Keratinocyte (primary cell): ENCODE results near the gene OR51S1. TPM values are rescaled to one million over a fixed set of nuclear protein-coding genes. Genes with fewer than 3 reads are reported as not detected.

ENCODE experiments used
- DNase-seq: peaks from one replicate; pipeline ENCODE4 v3.0.0-alpha.2; 2011; ENCODE audit warnings: low read depth, missing footprints, low spot score
- FAIRE-seq: peaks from 2 replicates; lab custom pipeline; 2011; peaks lifted over from hg19 to GRCh38; lab: Jason Lieb, UNC
- H2AFZ ChIP-seq: 2 replicates; pipeline ENCODE4 v1.6.0; 2012; ENCODE audit warnings: low read length, control low read depth, inconsistent platforms; ENCODE audit not compliant: control insufficient read depth
- H3K27ac ChIP-seq: 2 replicates; pipeline ENCODE4 v1.5.1; 2011; ENCODE audit warnings: low read length; ENCODE audit not compliant: control insufficient read depth, insufficient read depth
- H3K27me3 ChIP-seq: 3 replicates; pipeline ENCODE4 v1.6.0; 2011; ENCODE audit warnings: low read length; ENCODE audit not compliant: control insufficient read depth, insufficient read depth; ENCODE audit errors: extremely low read depth
- H3K36me3 ChIP-seq, 2 experiments: 2 replicates in 1 of 2; 3 replicates in 1 of 2; pipeline ENCODE4 v1.5.1; 2011; ENCODE audit warnings: low read length in 2 of 2, mild to moderate bottlenecking in 1 of 2; ENCODE audit not compliant: control insufficient read depth in 2 of 2, insufficient read depth in 2 of 2; ENCODE audit errors: extremely low read depth in 1 of 2
- H3K4me1 ChIP-seq: 3 replicates; pipeline ENCODE4 v1.5.1; 2011; ENCODE audit warnings: low read length; ENCODE audit not compliant: control insufficient read depth, insufficient read depth; ENCODE audit errors: extremely low read depth
- H3K4me2 ChIP-seq: 3 replicates; pipeline ENCODE4 v1.6.0; 2011; ENCODE audit warnings: low read depth, low read length; ENCODE audit not compliant: control insufficient read depth, insufficient read depth; ENCODE audit errors: extremely low read depth
- H3K4me3 ChIP-seq, 3 experiments: fragments of 200-600 bp in 1 of 3; sonication (generic) in 1 of 3; 2 replicates in 2 of 3; 3 replicates in 1 of 3; pipeline ENCODE4 v1.5.1; 2011 to 2016; ENCODE audit warnings: low read length in 3 of 3, mild to moderate bottlenecking in 3 of 3, control low read depth in 2 of 3, inconsistent platforms in 1 of 3, low read depth in 1 of 3, mixed read lengths in 1 of 3, mixed run types in 1 of 3, moderate library complexity in 1 of 3; ENCODE audit not compliant: control insufficient read depth in 2 of 3, insufficient read depth in 2 of 3; ENCODE audit errors: extremely low read depth in 1 of 3
- H3K79me2 ChIP-seq: 2 replicates; pipeline ENCODE4 v1.6.0; 2012; ENCODE audit warnings: low read length; ENCODE audit not compliant: control insufficient read depth, insufficient read depth
- H3K9ac ChIP-seq: 3 replicates; pipeline ENCODE4 v1.6.0; 2011; ENCODE audit warnings: low read length; ENCODE audit not compliant: control insufficient read depth, insufficient read depth; ENCODE audit errors: extremely low read depth
- H3K9me1 ChIP-seq: 3 replicates; pipeline ENCODE4 v1.6.0; 2011; ENCODE audit warnings: low read length; ENCODE audit not compliant: control insufficient read depth, insufficient read depth; ENCODE audit errors: extremely low read depth
- H3K9me3 ChIP-seq: 2 replicates; pipeline ENCODE4 v1.5.1; 2012; ENCODE audit warnings: low read depth, low read length; ENCODE audit not compliant: control insufficient read depth
- H4K20me1 ChIP-seq: 3 replicates; pipeline ENCODE4 v1.6.0; 2011; ENCODE audit warnings: low read length; ENCODE audit not compliant: control insufficient read depth, insufficient read depth; ENCODE audit errors: extremely low read depth
- EZH2 ChIP-seq: IDR thresholded peaks from one replicate; pipeline ENCODE4 v1.6.1; 2012; ENCODE audit warnings: inconsistent platforms, mild to moderate bottlenecking, low read length, moderate library complexity
- dilution Hi-C: fragments of 300-500 bp; cut with MboI; formaldehyde crosslinking; loops from one replicate; pipeline ENCODE4 v1.7.0; 2020; ENCODE audit warnings: low sequenced_read_pairs; ENCODE audit not compliant: extremely low pct_ligation_motif_present
- polyA plus RNA-seq, 5 experiments: library from polyadenylated mRNA; depleted of rRNA in 3 of 5; stranded (reverse) in 3 of 5; stranded (forward) in 1 of 5; unstranded in 1 of 5; fragments of >200 nt; gene quantifications; 1 replicate in 1 of 5; 2 replicates in 3 of 5; 3 replicates in 1 of 5; pipeline versions ENCODE4 v1.2.1 to v1.2.3, GENCODE V29; 2011 to 2012; ENCODE audit warnings: missing spikeins in 2 of 5, low read depth in 1 of 5, low replicate concordance in 1 of 5
- TF ChIP-seq, protein P1 (sequence below), 3 experiments: IDR thresholded peaks in 1 of 3; conservative IDR thresholded peaks in 1 of 3; optimal IDR thresholded peaks in 1 of 3; 2 replicates in 2 of 3; 3 replicates in 1 of 3; pipeline versions ENCODE3 to v1.5.1; 2011; ENCODE audit warnings: low read length in 3 of 3, mild to moderate bottlenecking in 3 of 3, moderate library complexity in 2 of 3, control low read depth in 1 of 3, inconsistent platforms in 1 of 3; ENCODE audit not compliant: insufficient read depth in 2 of 3; ENCODE audit errors: extremely low read depth in 1 of 3

The OR51S1 gene
- polyA plus RNA-seq, 1 donor (not counting 4 experiments of a cell fraction or from before 2014, with no cell fraction given): not detected

DNA sequence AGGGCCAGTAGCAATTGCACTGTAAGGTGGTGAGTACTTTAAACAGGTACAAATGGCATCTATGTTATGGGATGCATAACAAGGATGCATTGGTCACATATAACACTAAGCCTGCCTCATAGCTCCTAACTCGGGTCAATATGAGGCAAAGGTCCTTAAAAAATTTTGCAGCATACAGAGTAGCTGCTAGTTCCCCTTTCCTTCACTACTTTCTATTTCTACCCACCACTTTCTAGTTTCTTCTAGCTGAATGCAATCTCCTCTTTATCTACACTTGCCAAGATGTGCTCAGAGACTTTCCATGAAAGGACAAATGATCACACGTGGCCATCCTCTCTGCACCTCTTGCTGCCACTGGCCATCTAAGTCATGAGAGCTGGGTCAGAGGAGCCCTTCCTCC is 18.1 kb downstream of the OR51S1 start:
- no peaks in the 10 kb centered on the region for H3K9me1 ChIP-seq
- no peak for FAIRE-seq
- no peak overlapping the region for H3K4me2 ChIP-seq
- dilution Hi-C loops: no loop called here
- H3K4me1 ChIP-seq: no peaks in the 10 kb centered on the region
- no peaks in the 10 kb centered on the region for H4K20me1 ChIP-seq
- H3K9me3 ChIP-seq: no peaks in the 10 kb centered on the region
- TF ChIP-seq EZH2: no peak
- TF ChIP-seq, protein P1, sequence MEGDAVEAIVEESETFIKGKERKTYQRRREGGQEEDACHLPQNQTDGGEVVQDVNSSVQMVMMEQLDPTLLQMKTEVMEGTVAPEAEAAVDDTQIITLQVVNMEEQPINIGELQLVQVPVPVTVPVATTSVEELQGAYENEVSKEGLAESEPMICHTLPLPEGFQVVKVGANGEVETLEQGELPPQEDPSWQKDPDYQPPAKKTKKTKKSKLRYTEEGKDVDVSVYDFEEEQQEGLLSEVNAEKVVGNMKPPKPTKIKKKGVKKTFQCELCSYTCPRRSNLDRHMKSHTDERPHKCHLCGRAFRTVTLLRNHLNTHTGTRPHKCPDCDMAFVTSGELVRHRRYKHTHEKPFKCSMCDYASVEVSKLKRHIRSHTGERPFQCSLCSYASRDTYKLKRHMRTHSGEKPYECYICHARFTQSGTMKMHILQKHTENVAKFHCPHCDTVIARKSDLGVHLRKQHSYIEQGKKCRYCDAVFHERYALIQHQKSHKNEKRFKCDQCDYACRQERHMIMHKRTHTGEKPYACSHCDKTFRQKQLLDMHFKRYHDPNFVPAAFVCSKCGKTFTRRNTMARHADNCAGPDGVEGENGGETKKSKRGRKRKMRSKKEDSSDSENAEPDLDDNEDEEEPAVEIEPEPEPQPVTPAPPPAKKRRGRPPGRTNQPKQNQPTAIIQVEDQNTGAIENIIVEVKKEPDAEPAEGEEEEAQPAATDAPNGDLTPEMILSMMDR (optimal IDR thresholded peaks at IDR 0.05 in 1 of 3, IDR thresholded peaks at IDR 0.05 in 1 of 3, conservative IDR thresholded peaks at IDR 0.05 in 1 of 3; ENCODE audit: extremely low read depth in 1 of 3, insufficient read depth in 2 of 3, low read length in 3 of 3): no peak
- H3K27me3 ChIP-seq: no peaks in the 10 kb centered on the region
- H3K4me3 ChIP-seq: no peak overlapping the region
- H3K27ac ChIP-seq: no peak overlapping the region
- H3K79me2 ChIP-seq: no peaks in the 10 kb centered on the region
- H3K9ac ChIP-seq: no peak overlapping the region
- no peak for DNase-seq
- no peaks in the 10 kb centered on the region for H3K36me3 ChIP-seq
- no peak overlapping the region for H2AFZ ChIP-seq

DNA sequence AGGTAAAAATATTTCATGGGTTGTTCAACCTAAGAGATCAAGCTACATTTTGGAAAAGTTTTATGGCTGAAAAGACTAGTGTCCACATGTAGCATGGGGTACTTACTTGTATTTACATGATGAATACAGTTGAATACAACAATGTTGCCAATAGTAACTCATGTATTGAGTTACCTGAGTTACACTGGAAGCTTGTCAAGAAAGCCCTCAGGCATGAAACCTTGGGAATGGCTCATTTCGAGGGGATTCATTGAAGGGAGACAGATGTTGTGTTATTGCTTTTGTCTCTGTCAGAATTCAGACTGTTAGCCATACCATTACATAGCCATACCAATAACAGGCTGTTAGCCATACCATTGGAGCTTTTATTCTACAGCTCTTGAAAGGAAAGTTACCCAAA is 18.7 kb downstream of the OR51S1 start:
- Histone ChIP-seq H3K9me1 (no peaks in the 10 kb centered on the region), H3K4me1 (no peaks in the 10 kb centered on the region), H3K36me3 (no peaks in the 10 kb centered on the region), H2AFZ (no peak overlapping the region), H3K9ac (no peak overlapping the region), H3K79me2 (no peaks in the 10 kb centered on the region), H3K27me3 (no peaks in the 10 kb centered on the region), H3K4me3 (no peak overlapping the region), H3K4me2 (no peak overlapping the region), H4K20me1 (no peaks in the 10 kb centered on the region), H3K27ac (no peak overlapping the region), H3K9me3 (no peaks in the 10 kb centered on the region)
- FAIRE-seq (no peak), DNase-seq (no peak)
- dilution Hi-C loops: no loop called here
- TF ChIP-seq, protein P1 (optimal IDR thresholded peaks at IDR 0.05 in 1 of 3, IDR thresholded peaks at IDR 0.05 in 1 of 3, conservative IDR thresholded peaks at IDR 0.05 in 1 of 3; ENCODE audit: extremely low read depth in 1 of 3, insufficient read depth in 2 of 3, low read length in 3 of 3): no peak
- no peak for TF ChIP-seq EZH2
